ENCODE measurements around the gene ESRRB. TPM values are rescaled to one million over a fixed set of nuclear protein-coding genes. Genes with fewer than 3 reads are reported as not detected.

ESRRB gene
- total RNA-seq, 4 donors from 2014 or later = 1.2 TPM; not detected in 3

DNA sequence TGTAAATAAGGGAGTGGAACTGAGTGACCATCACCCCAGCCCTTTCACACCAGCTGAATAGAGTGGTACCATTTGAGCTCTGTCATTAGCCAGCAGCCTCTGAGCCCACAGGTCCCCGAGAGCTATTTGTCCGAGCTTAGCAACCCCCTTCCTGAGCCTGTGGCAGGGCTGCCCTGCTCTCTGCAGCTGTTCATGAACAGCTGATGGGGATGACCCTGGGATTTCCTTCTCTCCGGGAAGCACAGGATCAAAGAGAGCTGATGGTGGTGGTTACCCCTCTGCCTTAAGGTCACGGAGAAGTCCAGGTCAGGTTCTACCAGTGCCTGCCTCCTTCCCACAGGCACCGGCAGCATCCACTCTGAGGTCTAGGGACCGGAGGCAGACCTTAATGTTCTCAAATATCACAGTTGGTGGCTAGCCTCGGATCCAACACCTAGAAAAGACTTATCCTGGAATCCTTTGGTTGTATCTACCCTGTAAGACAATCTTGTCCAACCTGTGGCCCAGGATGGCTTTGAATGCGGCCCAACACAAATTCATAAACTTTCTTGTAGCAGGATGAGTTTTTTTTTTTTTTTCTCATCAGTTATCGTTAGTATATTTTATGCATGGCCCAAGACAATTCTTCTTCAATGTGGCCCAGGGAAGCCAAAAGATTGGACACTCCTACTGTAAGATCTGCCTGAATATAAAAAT is 81.1 kb downstream of the ESRRB start:
- TF ChIP-seq CTCF (IDR thresholded peaks at IDR 0.05) (no peak), POLR2A (IDR thresholded peaks at IDR 0.05) (no peak)
- Histone ChIP-seq H3K4me3 (no peak overlapping the region), H3K27ac (no peak overlapping the region), H3K36me3 (no peaks in the 10 kb centered on the region), H3K9me3 (no peaks in the 10 kb centered on the region), H3K27me3 (no peaks in the 10 kb centered on the region), H3K4me1 (no peaks in the 10 kb centered on the region)
- DNase-seq = no peak

DNA sequence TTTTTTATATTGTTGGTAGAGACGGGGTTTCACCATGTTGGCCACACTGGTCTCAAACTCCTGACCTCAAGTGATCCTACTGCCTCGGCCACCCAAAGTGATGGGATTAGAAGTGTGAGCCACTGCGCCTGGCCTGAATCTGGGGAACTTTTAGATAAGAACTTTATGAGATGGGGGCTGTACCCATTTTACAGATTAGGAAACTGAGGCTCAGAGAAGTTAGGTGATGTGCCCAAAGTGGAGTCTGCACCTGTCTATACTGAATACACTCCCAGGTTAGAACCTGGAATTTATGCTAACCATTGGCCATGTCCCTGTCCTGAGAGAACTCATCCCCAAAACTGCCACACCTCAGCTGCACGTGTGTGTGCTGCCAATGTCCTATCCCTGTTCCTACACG is 81.9 kb downstream of the ESRRB start:
- no peak for DNase-seq
- Histone ChIP-seq H3K27ac (no peak overlapping the region), H3K9me3 (no peaks in the 10 kb centered on the region), H3K4me1 (no peaks in the 10 kb centered on the region), H3K4me3 (no peak overlapping the region), H3K36me3 (no peaks in the 10 kb centered on the region), H3K27me3 (no peaks in the 10 kb centered on the region)
- TF ChIP-seq CTCF (IDR thresholded peaks at IDR 0.05) (no peak), POLR2A (IDR thresholded peaks at IDR 0.05) (no peak)

- no peak for TF ChIP-seq POLR2A (IDR thresholded peaks at IDR 0.05)
- TF ChIP-seq CTCF (IDR thresholded peaks at IDR 0.05) = no peak
- no peaks in the 10 kb centered on the region for H3K9me3 ChIP-seq
- DNase-seq = no peak
- H3K4me3 ChIP-seq = no peak overlapping the region
- H3K27ac ChIP-seq = no peak overlapping the region
- H3K27me3 ChIP-seq = no peaks in the 10 kb centered on the region
- H3K4me1 ChIP-seq = no peaks in the 10 kb centered on the region
- no peaks in the 10 kb centered on the region for H3K36me3 ChIP-seq
Observed at GRCh38 chr14:76461886-76462285, 85.9 kb downstream of the ESRRB start.

DNA sequence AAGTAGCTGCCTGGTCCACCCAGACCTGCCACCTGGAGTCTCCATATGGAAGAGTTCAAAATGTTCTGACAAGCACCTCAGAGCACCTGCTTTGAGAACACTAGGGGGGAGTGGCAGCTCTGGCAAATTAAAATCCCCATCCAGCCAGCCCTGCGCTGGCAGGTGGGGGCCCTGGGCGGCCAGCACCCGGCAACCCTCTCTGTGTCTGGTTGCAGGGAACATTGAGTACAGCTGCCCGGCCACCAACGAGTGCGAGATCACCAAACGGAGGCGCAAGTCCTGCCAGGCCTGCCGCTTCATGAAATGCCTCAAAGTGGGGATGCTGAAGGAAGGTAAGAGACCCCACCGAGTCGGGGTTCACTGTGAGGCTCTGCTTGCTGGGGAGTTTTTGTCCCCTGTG is 86.4 kb downstream of the ESRRB start:
- no peak for DNase-seq
- TF ChIP-seq POLR2A (IDR thresholded peaks at IDR 0.05) (no peak), CTCF (IDR thresholded peaks at IDR 0.05) (no peak)
- Histone ChIP-seq H3K9me3 (no peaks in the 10 kb centered on the region), H3K27ac (no peak overlapping the region), H3K36me3 (no peaks in the 10 kb centered on the region), H3K4me3 (no peak overlapping the region), H3K27me3 (no peaks in the 10 kb centered on the region), H3K4me1 (no peaks in the 10 kb centered on the region)

- Histone ChIP-seq H3K27me3 (no peaks in the 10 kb centered on the region), H3K4me3 (no peak overlapping the region), H3K9me3 (no peaks in the 10 kb centered on the region), H3K27ac (no peak overlapping the region), H3K4me1 (no peaks in the 10 kb centered on the region), H3K36me3 (no peaks in the 10 kb centered on the region)
- TF ChIP-seq CTCF (IDR thresholded peaks at IDR 0.05) (no peak), POLR2A (IDR thresholded peaks at IDR 0.05) (no peak)
- no peak for DNase-seq
Observed at GRCh38 chr14:76463105-76463504, 87.2 kb downstream of the ESRRB start.

DNA sequence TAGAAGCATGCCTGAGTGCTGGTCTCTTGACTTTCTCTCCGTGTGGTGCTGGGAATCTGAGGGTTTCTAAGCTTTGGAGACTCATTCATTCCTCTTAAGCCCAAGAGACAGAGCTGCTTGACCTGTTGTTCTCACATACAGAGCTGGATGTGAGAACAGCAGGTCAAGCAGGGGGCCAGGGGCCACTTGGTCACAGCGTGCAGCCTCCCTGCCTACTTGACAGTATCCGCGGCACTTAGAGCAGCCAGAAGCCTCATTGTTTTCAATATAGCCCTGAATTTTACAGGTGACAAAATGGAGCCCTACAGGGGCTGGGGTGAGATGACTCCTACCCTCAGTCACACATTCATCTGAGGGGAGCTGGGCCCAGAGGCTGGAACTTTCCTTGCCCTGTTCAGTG is 88.9 kb downstream of the ESRRB start:
- no peak overlapping the region for H3K27ac ChIP-seq
- no peak for TF ChIP-seq CTCF (IDR thresholded peaks at IDR 0.05)
- TF ChIP-seq POLR2A (IDR thresholded peaks at IDR 0.05) = no peak
- H3K9me3 ChIP-seq = no peaks in the 10 kb centered on the region
- DNase-seq = no peak
- H3K4me1 ChIP-seq = no peaks in the 10 kb centered on the region
- no peaks in the 10 kb centered on the region for H3K27me3 ChIP-seq
- H3K36me3 ChIP-seq = no peaks in the 10 kb centered on the region
- no peak overlapping the region for H3K4me3 ChIP-seq

Data from Peyer's patch (tissue), 4 donors.